Measurements from ENCODE around the gene LPAR3. TPM values are rescaled to one million over a fixed set of nuclear protein-coding genes. Genes with fewer than 3 reads are reported as not detected.

The LPAR3 gene
- polyA plus RNA-seq, 2 of the 4 experiments (the other 2 are of a cell fraction), result 0.01 to 0.08 TPM

DNA sequence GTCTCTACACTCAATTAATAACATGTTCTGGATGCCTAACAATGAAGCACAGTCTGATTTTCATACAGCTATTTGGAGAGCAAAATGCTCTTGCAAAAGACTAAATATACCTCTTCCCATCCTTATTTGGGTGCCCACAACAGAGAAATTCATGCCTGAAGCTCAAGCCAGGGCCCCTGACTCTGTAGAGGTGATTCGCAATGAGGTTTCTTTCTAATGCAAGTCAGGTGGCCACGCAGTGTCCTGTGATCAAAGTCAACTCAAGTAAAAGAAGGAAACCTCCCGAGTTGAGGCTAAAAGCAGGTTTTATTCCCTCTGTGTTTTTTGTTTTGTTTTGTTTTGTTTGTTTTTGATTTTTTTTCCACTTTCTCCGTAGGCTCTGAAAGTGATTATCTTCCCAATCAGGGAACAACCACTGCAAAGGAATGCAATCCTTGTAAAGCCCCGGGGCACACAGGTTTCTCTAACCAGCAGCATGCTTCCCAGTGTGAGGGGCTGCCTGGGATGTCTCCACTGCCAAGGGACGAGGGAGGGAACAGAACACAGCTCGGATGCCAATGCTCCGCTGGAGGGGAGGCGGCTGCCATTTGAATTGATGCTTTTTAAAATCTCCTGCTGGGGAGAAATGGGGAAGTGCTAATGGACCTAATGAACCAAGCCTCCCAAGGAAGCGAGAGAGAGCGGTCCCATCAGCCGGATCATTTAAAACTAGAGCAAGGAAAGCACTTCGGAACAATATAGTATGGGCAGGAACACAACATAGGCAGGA, 128.9 kb downstream of the LPAR3 start:
- 44% methylated on average over 13 of the region's 13 CpGs for WGBS (ENCODE audit: missing lambda C conversion rate)
- ChIA-PET CTCF (interaction anchor here (1.3 kb wide), 1 partner anchor 15 kb away, joined by 3 read pairs; no protein-coding TSS in a partner anchor), POLR2A (no interaction called here)
- Histone ChIP-seq H3K27ac (no peak overlapping the region), H3K4me1 (no peaks in the 10 kb centered on the region), H3K4me2 (no peak overlapping the region), H3K9me3 (no peaks in the 10 kb centered on the region), H3K4me3 (no peak overlapping the region)
- FAIRE-seq (no peak), ATAC-seq (no peak), DNase-seq (ENCODE audit: low read depth in 1 of 2, low spot score in 1 of 2) (no peak)
- TF ChIP-seq CBX2 (IDR thresholded peaks at IDR 0.05; ENCODE audit: borderline replicate concordance, low read depth), result no peak
- TF ChIP-seq ESRRA (IDR thresholded peaks at IDR 0.05; ENCODE audit: borderline replicate concordance, low read length), result no peak
- TF ChIP-seq ZSCAN20 (CRISPR knock-in tag; IDR thresholded peaks at IDR 0.05), result no peak
- no peak for TF ChIP-seq RAD21 (conservative IDR thresholded peaks at IDR 0.05 in 1 of 2, IDR thresholded peaks at IDR 0.05 in 1 of 2)
- no peak for TF ChIP-seq BHLHE40 (IDR thresholded peaks at IDR 0.05; ENCODE audit: low read depth, low read length)
- TF ChIP-seq CHD2 (IDR thresholded peaks at IDR 0.05; ENCODE audit: low read length, partially characterized antibody), result no peak
- TF ChIP-seq FOSB (CRISPR knock-in tag; IDR thresholded peaks at IDR 0.05), result no peak
- no peak for TF ChIP-seq TFCP2L1 (CRISPR knock-in tag; IDR thresholded peaks at IDR 0.05)
- no peak for TF ChIP-seq ZC3H11A (IDR thresholded peaks at IDR 0.05)
- TF ChIP-seq HDAC2 (IDR thresholded peaks at IDR 0.05), result no peak
- no peak for TF ChIP-seq ZFP36 (IDR thresholded peaks at IDR 0.05; ENCODE audit: borderline replicate concordance, partially characterized antibody)
- no peak for TF ChIP-seq MYC (IDR thresholded peaks at IDR 0.05; ENCODE audit: borderline replicate concordance, low read length)
- TF ChIP-seq EP300 (IDR thresholded peaks at IDR 0.05), result no peak
- TF ChIP-seq RNF2 (IDR thresholded peaks at IDR 0.05; ENCODE audit: borderline replicate concordance, low read depth), result no peak
- TF ChIP-seq EHMT2 (IDR thresholded peaks at IDR 0.05; ENCODE audit: low read depth), result no peak
- TF ChIP-seq TP53 (CRISPR knock-in tag; IDR thresholded peaks at IDR 0.05), result no peak

DNA sequence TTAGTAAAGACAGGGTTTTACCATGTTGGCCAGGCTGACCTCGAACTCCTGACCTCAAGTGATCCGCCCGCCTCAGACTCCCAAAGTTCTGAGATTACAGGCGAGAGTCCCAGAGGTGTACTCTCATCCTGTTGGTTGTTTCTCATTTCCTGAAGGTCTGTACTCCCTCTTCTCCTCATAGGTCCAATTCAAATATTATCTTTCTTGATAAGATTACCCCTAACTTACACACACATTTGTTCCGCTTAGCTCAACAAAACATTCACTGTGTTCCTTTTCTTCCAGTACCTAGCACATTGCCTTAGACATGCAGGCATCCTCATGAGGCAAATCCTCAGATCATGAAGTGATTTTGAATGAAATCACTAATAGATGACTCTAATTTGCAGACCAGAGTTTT, 130.3 kb downstream of the LPAR3 start:
- ChIA-PET CTCF (interaction anchor here (0.8 to 1.8 kb wide), 6 partner anchors 9 to 163 kb away, joined by 3 to 7 read pairs (median 3); no protein-coding TSS in a partner anchor), POLR2A (no interaction called here)
- WGBS (ENCODE audit: missing lambda C conversion rate), result 54% methylated on average over 5 of the region's 5 CpGs

More for the DNA sequence above, 130.3 kb downstream of the LPAR3 start:
- FAIRE-seq (no peak), DNase-seq (ENCODE audit: low read depth in 1 of 2, low spot score in 1 of 2) (no peak), ATAC-seq (no peak)
- no peaks in the 10 kb centered on the region for H3K4me1 ChIP-seq
- TF ChIP-seq RCOR1 (IDR thresholded peaks at IDR 0.05; ENCODE audit: low read depth, low read length) (no peak), SMC3 (IDR thresholded peaks at IDR 0.05) (no peak), ZNF302 (CRISPR knock-in tag; IDR thresholded peaks at IDR 0.05) (no peak), JUNB (IDR thresholded peaks at IDR 0.05) (no peak), ZC3H11A (IDR thresholded peaks at IDR 0.05) (no peak)
- TF ChIP-seq, protein P1, sequence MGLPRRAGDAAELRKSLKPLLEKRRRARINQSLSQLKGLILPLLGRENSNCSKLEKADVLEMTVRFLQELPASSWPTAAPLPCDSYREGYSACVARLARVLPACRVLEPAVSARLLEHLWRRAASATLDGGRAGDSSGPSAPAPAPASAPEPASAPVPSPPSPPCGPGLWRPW (IDR thresholded peaks at IDR 0.05), result no peak
- TF ChIP-seq, protein P2, sequence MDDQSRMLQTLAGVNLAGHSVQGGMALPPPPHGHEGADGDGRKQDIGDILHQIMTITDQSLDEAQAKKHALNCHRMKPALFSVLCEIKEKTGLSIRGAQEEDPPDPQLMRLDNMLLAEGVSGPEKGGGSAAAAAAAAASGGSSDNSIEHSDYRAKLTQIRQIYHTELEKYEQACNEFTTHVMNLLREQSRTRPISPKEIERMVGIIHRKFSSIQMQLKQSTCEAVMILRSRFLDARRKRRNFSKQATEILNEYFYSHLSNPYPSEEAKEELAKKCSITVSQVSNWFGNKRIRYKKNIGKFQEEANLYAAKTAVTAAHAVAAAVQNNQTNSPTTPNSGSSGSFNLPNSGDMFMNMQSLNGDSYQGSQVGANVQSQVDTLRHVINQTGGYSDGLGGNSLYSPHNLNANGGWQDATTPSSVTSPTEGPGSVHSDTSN (IDR thresholded peaks at IDR 0.05), result no peak
- no peaks in the 10 kb centered on the region for H3K9me3 ChIP-seq
- no peak overlapping the region for H3K4me2 ChIP-seq
- no peak overlapping the region for H3K4me3 ChIP-seq
- H3K27ac ChIP-seq, result no peak overlapping the region

Other genes starting within 250 kb of the LPAR3 start
- 14.7 and 20.6 TPM in 2 replicates for gene SSX2IP, start 202.7 kb downstream of the LPAR3 start, polyA plus RNA-seq (2011; rRNA removed)
- gene SSX2IP, start 202.7 kb downstream of the LPAR3 start, polyA plus RNA-seq (2017; fragmentation: RNase III; extraction: RNeasy Plus Mini Kit Qiagen cat#74134 plus additional on column Dnase treatment), result 13.7 to 15.2 TPM (median 14.8 TPM) in 3 replicates
- gene MCOLN2, start 103.9 kb upstream of the LPAR3 start, polyA plus RNA-seq (2011; rRNA removed), result 4.4 and 4.6 TPM in 2 replicates
- 2.0 to 3.1 TPM (median 2.5 TPM) in 3 replicates for gene MCOLN2, start 103.9 kb upstream of the LPAR3 start, polyA plus RNA-seq (2017; fragmentation: RNase III; extraction: RNeasy Plus Mini Kit Qiagen cat#74134 plus additional on column Dnase treatment)
- 5.8 and 6.7 TPM in 2 replicates for gene MCOLN3, start 155.3 kb upstream of the LPAR3 start, polyA plus RNA-seq (2011; rRNA removed)
- 3.0 to 4.2 TPM (median 3.6 TPM) in 3 replicates for gene MCOLN3, start 155.3 kb upstream of the LPAR3 start, polyA plus RNA-seq (2017; fragmentation: RNase III; extraction: RNeasy Plus Mini Kit Qiagen cat#74134 plus additional on column Dnase treatment)